Neutrophil (primary cell): ENCODE results near the gene TEX38.
"Not testable (repeated sequence)": the region's sequence is repeated elsewhere in the genome, so short reads cannot be mapped to it uniquely, and the experiment has no call there.

Source experiments
- H3K27ac ChIP-seq: fragments of 200-600 bp; sonication (generic); 2 replicates; pipeline ENCODE4 v1.5.1; 2016; ENCODE audit warnings: mild to moderate bottlenecking, moderate library complexity
- H3K27me3 ChIP-seq: fragments of 200-600 bp; sonication (generic); 2 replicates; pipeline ENCODE4 v1.6.0; 2016; ENCODE audit warnings: mild to moderate bottlenecking
- H3K36me3 ChIP-seq: fragments of 200-600 bp; sonication (generic); 2 replicates; pipeline ENCODE4 v1.5.1; 2017
- H3K4me1 ChIP-seq, 2 experiments: fragments of 200-600 bp in 1 of 2; sonication (generic) in 1 of 2; 1 replicate in 1 of 2; 2 replicates in 1 of 2; pipeline versions ENCODE4 v1.5.1 to v1.6.1; 2013 to 2016; ENCODE audit warnings: low read depth in 1 of 2, low read length in 1 of 2, mild to moderate bottlenecking in 1 of 2, moderate library complexity in 1 of 2; ENCODE audit not compliant: control insufficient read depth in 1 of 2, insufficient read depth in 1 of 2
- H3K4me3 ChIP-seq, 2 experiments: fragments of 200-600 bp in 1 of 2; sonication (generic) in 1 of 2; 1 replicate in 1 of 2; 2 replicates in 1 of 2; pipeline ENCODE4 v1.5.1; 2013 to 2016; ENCODE audit warnings: low read depth in 1 of 2, low read length in 1 of 2, mild to moderate bottlenecking in 1 of 2, moderate library complexity in 1 of 2
- H3K9me3 ChIP-seq: fragments of 200-600 bp; sonication (generic); 2 replicates; pipeline ENCODE4 v1.5.1; 2016
- TF ChIP-seq, protein P1 (sequence below): fragments of 200-600 bp; sonication (generic); IDR thresholded peaks from 2 replicates; pipeline ENCODE4 v1.5.1; 2016; ENCODE audit warnings: antibody characterized with exemption

TEX38 gene

DNA sequence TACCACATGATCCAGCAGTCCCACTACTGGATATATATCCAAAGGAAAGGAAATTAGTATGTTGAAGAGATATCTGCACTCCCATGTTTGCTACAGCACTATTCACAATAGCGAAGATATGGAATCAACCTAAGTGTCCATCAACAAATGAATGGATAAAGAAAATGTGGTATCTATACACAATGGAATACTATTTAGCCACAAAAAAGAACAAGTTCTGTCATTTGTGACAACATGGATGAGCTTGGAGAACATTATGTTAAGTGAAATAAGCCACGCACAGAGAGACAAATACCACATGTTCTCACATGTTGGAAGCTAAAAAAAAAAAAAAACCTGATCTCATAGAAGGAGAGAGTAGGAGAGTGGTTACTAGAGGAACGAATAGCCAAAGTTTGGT, 21.2 kb upstream of the TEX38 start:
- TF ChIP-seq, protein P1, sequence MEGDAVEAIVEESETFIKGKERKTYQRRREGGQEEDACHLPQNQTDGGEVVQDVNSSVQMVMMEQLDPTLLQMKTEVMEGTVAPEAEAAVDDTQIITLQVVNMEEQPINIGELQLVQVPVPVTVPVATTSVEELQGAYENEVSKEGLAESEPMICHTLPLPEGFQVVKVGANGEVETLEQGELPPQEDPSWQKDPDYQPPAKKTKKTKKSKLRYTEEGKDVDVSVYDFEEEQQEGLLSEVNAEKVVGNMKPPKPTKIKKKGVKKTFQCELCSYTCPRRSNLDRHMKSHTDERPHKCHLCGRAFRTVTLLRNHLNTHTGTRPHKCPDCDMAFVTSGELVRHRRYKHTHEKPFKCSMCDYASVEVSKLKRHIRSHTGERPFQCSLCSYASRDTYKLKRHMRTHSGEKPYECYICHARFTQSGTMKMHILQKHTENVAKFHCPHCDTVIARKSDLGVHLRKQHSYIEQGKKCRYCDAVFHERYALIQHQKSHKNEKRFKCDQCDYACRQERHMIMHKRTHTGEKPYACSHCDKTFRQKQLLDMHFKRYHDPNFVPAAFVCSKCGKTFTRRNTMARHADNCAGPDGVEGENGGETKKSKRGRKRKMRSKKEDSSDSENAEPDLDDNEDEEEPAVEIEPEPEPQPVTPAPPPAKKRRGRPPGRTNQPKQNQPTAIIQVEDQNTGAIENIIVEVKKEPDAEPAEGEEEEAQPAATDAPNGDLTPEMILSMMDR = no peak
- Histone ChIP-seq H3K27me3 (no peaks in the 10 kb centered on the region), H3K9me3 (no peaks in the 10 kb centered on the region), H3K36me3 (peaks cover 13% of the 10 kb centered on the region), H3K27ac (no peak overlapping the region), H3K4me3 (no peak overlapping the region), H3K4me1 (no peaks in the 10 kb centered on the region)

DNA sequence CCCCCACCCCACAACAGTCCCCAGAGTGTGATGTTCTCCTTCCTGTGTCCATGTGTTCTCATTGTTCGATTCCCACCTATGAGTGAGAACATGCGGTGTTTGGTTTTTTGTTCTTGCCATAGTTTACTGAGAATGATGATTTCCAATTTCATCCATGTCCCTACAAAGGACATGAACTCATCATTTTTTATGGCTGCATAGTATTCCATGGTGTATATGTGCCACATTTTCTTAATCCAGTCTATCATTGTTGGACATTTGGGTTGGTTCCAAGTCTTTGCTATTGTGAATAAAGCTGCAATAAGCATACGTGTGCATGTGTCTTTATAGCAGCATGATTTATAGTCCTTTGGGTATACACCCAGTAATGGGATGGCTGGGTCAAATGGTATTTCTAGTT, 20.5 kb upstream of the TEX38 start:
- H3K9me3 ChIP-seq, H3K27me3 ChIP-seq, H3K4me1 ChIP-seq, H3K27ac ChIP-seq, H3K4me3 ChIP-seq: not testable (repeated sequence)
- peaks cover 13% of the 10 kb centered on the region for H3K36me3 ChIP-seq

DNA sequence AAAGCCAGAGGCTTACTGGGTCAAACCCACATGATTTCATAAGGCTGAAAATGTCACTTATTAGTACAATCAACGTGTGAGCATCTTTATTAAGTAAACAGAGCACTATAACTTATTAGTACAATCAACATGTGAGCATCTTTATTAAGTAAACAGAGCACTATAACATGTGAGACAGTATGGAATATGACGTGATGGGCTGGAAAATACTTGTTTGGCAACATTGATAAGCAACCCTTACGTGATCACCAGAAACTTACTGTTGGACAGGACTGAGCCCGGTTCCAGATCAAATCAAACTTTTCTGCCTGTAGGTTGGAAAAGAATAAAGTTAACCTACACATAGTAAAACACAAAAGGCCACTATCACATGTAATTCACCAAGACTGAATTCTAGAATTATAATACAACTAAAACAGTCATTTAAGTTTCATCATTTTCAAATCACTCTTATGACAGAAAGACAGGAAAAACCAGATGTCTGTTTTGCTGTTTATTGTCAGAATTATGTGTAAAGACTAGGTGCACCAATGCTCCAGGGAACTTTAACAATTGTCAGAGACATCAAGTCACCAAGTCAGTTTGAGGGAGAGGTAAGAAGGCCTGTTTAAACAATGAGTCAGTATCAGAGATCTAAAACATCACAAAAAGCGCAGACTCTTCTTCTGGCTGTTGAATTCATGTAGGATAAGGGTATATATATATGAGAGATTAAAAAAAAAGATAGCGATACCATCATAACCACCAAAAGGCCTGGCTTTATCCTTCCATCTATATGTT, 19.1 kb upstream of the TEX38 start:
- peaks cover 14% of the 10 kb centered on the region for H3K36me3 ChIP-seq
- TF ChIP-seq, protein P1 = no peak

DNA sequence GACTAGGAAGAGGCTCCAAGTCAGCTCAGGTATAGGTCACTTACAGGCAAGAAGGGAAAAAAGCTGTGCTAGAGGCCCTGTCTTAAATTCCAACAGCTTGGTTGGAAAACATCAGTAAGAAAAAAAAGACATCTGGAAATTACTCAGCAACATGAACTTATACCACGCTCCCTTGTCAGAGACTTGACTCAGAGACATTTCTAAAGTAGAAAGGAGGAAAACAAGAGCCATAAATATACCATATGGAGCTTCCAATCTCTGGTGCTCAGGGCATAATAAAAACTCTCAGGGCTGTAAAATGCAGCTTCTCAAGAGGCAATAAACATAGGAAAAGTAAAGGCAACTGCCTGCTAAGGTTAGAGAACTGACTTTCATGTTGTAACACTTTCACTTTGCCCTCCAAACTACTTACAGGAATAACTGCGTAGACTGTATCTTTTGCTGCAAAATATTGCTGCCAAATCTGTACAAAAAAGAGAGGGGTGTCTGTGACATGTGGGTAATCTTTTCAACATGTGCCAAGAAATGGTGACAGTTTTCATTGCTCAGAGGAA, 18.2 kb upstream of the TEX38 start:
- Histone ChIP-seq H3K4me1 (no peaks in the 10 kb centered on the region), H3K27ac (no peak overlapping the region), H3K9me3 (no peaks in the 10 kb centered on the region), H3K36me3 (peaks cover 23% of the 10 kb centered on the region), H3K4me3 (no peak overlapping the region), H3K27me3 (no peaks in the 10 kb centered on the region)
- TF ChIP-seq, protein P1 = no peak

More for the DNA sequence above, 19.1 kb upstream of the TEX38 start:
- Histone ChIP-seq H3K27ac (no peak overlapping the region), H3K27me3 (no peaks in the 10 kb centered on the region), H3K4me1 (no peaks in the 10 kb centered on the region), H3K9me3 (no peaks in the 10 kb centered on the region), H3K4me3 (no peak overlapping the region)

DNA sequence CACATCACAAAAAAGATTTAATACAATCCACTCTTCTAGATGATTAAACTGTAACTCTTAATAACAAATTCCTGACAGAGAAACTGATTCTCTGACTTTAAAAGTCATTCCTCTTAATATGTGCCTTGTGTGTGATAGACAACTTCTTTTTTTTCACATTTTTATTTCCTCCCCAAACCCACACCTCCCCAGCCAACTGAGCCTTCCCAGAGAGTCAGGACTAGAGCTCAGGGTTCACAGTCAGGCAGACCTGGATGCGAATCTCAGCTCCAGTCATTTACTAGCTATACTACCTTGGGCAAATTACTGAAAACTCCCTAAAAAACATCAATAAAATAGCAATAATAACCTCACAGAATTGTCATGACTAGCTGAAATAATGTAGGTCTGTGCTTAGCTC, 17.6 kb upstream of the TEX38 start:
- Histone ChIP-seq H3K4me3 (no peak overlapping the region), H3K27ac (no peak overlapping the region), H3K9me3 (no peaks in the 10 kb centered on the region), H3K27me3 (no peaks in the 10 kb centered on the region), H3K4me1 (no peaks in the 10 kb centered on the region), H3K36me3 (peaks cover 27% of the 10 kb centered on the region)
- TF ChIP-seq, protein P1 = no peak

DNA sequence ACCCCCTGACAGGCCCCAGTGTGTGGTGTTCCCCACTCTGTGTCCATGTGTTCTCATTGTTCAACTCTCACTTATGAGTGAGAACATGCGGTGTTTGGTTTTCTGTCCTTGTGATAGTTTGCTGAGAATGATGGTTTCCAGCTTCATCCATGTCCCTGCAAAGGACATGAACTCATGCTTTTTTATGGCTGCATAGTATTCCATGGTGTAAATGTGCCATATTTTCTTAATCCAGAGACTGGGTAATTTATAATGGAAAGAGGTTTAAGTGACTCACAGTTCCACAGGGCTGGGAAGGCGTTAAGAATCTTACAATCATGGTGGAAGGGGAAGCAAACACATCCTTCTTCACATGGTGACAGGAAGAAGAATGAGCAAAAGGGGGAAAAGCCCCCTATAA, 17.0 kb upstream of the TEX38 start:
- H3K36me3 ChIP-seq = peaks cover 33% of the 10 kb centered on the region
- not testable (repeated sequence) for H3K4me3 ChIP-seq, H3K27ac ChIP-seq, H3K9me3 ChIP-seq, H3K4me1 ChIP-seq, H3K27me3 ChIP-seq
